Mononuclear cell (primary cell): Measurements from ENCODE around the gene LTF. TPM values are rescaled to one million over a fixed set of nuclear protein-coding genes. Genes with fewer than 3 reads are reported as not detected.

Experiments
- H3K27me3 ChIP-seq: 2 replicates; pipeline ENCODE4 v1.6.0; 2011; ENCODE audit warnings: low read length, control low read depth; ENCODE audit not compliant: insufficient read depth
- H3K4me1 ChIP-seq: 2 replicates; pipeline ENCODE4 v1.5.1; 2011; ENCODE audit warnings: mild to moderate bottlenecking, low read length, control low read depth; ENCODE audit not compliant: insufficient read depth
- H3K4me3 ChIP-seq: 2 replicates; pipeline ENCODE4 v1.5.1; 2011; ENCODE audit warnings: mild to moderate bottlenecking, low read length, moderate library complexity
- H3K9me3 ChIP-seq: 2 replicates; pipeline ENCODE4 v1.5.1; 2011; ENCODE audit warnings: low read depth, mild to moderate bottlenecking, control low read depth, low read length
- total RNA-seq: library from RNA; depleted of rRNA; stranded (reverse); fragments of >200 nt; gene quantifications from one replicate; pipeline ENCODE4 v1.2.3, GENCODE V29; 2012

LTF gene
- 0.52 TPM for total RNA-seq

GRCh38 chr3:46464326-46465195, at the start of gene LTF:
LTF (minus strand) TSS chr3:46464905; CDS start chr3:46464867, 38 bp downstream.
- Histone ChIP-seq H3K4me1 (peaks cover 18% of the 10 kb centered on the region), H3K27me3 (peaks cover 26% of the 10 kb centered on the region), H3K4me3 (no peak within 1 kb of the TSS), H3K9me3 (no peaks in the 10 kb centered on the region)

DNA sequence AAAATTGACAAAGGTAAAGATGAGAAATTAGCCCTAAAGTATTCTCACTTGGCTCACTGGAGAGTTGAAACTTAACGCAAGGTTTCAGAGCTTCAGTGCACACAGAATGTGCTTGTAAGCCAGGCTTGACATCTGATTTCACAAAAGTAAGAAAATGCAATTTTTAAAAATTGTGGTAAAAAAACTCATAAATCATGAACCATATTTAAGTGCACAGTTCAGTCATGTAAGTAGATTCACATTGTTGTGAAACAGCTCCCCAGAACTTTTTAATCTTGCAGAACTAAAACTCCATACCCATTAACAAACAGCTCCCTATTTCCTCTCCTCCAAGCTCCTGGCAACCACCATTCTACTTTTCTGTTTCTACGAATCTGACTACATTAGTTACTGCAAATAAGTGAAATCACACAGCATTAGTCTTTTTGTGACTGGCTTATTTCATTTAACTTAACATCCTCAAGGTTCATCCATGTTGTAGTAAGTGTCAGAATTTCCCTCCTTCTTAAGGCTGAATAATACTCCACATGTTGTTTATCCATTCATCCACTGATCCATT, 47.6 kb upstream of the LTF start:
- no peaks in the 10 kb centered on the region for H3K9me3 ChIP-seq
- no peak overlapping the region for H3K4me3 ChIP-seq
- no peaks in the 10 kb centered on the region for H3K4me1 ChIP-seq

GRCh38 chr3:46509661-46510187, 45.0 kb upstream of the LTF start:
- H3K4me3 ChIP-seq: no peak overlapping the region
- no peaks in the 10 kb centered on the region for H3K9me3 ChIP-seq
- H3K27me3 ChIP-seq: no peaks in the 10 kb centered on the region
- no peaks in the 10 kb centered on the region for H3K4me1 ChIP-seq

More for the DNA sequence above, 47.6 kb upstream of the LTF start:
- no peaks in the 10 kb centered on the region for H3K27me3 ChIP-seq

GRCh38 chr3:46508850-46509591, 44.3 kb upstream of the LTF start:
- Histone ChIP-seq H3K27me3 (no peaks in the 10 kb centered on the region), H3K4me3 (no peak overlapping the region), H3K4me1 (no peaks in the 10 kb centered on the region), H3K9me3 (no peaks in the 10 kb centered on the region)

GRCh38 chr3:46506526-46506925, 41.8 kb upstream of the LTF start:
- Histone ChIP-seq H3K9me3 (no peaks in the 10 kb centered on the region), H3K4me3 (no peak overlapping the region), H3K4me1 (peaks cover under 1% of the 10 kb centered on the region), H3K27me3 (no peaks in the 10 kb centered on the region)

- no peaks in the 10 kb centered on the region for H3K27me3 ChIP-seq
- no peak overlapping the region for H3K4me3 ChIP-seq
- H3K9me3 ChIP-seq: no peaks in the 10 kb centered on the region
- H3K4me1 ChIP-seq: peaks cover 6% of the 10 kb centered on the region
These were observed 41.2 kb upstream of the LTF start for GRCh38 chr3:46505953-46506352.

DNA sequence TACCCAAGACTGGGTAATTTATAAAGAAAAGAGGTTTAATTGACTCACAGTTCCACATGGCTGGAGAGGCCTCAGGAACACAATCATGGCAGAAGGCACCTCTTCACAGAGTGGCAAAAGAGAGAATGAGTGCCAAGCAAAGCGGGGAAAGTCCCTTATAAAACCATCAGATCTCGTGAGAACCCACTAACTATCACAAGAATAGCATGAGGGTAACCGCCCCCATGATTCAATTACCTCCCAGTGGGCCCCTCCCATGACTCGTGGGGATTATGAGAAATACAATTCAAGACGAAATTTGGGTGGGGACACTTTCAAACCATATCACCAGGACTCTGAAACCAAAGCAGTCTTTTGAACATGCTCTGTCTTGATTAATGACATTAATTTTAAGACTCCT, 40.1 kb upstream of the LTF start:
- H3K27me3 ChIP-seq: no peaks in the 10 kb centered on the region
- H3K9me3 ChIP-seq: no peaks in the 10 kb centered on the region
- H3K4me3 ChIP-seq: no peak overlapping the region
- peaks cover 6% of the 10 kb centered on the region for H3K4me1 ChIP-seq

DNA sequence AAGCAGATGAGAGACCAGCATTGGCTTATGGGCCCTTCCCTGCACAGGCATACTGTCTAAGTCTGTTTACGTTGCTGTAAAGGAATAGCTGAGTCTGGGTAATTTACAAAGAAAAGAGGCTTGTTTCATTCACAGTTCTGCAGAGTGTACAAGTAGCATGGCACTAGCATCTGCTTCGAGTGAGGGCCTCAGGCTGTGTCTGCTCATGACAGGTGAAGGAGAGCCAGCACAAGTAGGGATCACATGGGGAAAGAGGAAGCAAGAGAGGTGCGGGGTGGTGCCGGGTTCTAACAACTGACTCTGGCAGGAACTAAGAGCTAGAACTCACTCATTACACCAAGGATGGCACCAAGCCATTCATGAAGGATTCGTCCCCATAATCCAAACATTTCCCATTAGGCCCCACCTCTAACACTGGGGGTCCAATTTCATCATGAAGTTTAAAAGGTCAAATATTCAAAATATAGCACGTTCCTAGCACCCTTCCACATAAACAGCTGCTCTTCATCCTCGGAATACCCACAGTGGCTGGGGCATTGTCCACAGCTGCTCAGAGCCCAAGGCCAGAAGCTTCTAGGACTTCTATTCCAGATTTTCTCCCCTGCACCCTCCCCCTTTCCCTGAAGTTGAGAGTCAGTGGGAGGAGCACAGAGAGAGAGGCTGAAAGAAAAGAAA, 38.6 kb upstream of the LTF start:
- H3K4me1 ChIP-seq: peaks cover 6% of the 10 kb centered on the region
- no peaks in the 10 kb centered on the region for H3K9me3 ChIP-seq
- H3K27me3 ChIP-seq: no peaks in the 10 kb centered on the region
- no peak overlapping the region for H3K4me3 ChIP-seq

- no peak overlapping the region for H3K4me3 ChIP-seq
- no peaks in the 10 kb centered on the region for H3K27me3 ChIP-seq
- peaks cover 6% of the 10 kb centered on the region for H3K4me1 ChIP-seq
- no peaks in the 10 kb centered on the region for H3K9me3 ChIP-seq
These were observed 37.0 kb upstream of the LTF start for GRCh38 chr3:46501702-46502101.

GRCh38 chr3:46500656-46501635, 36.2 kb upstream of the LTF start:
- Histone ChIP-seq H3K4me1 (peaks cover 6% of the 10 kb centered on the region), H3K4me3 (no peak overlapping the region)

DNA sequence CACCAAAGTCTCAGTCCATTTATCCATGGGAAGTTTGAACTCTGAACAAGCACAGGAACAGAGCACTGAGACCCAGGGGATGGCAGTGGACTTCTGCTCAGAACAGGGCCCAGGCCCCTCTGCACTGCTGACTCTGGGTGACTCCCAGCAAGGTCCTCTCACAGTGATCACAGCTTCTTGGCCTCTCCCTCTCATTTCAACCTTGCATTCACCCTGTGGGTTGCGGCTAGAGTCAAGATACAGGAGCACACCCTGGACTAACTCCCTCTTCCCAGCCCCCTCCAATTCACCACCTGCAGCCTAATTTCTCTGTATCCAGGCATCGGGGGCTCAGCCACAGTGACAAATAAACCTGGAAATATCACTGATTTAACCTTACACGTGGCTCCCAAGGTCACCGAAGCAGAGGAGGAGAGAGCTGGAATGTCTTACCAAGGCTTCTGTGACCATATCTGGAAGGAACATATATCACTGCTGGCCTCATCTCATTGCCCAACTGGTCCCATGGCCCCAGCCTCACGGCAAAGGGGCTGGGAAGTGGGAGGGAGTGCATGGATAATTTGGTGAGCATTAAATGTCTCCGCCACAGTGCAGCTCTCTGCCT, 34.3 kb upstream of the LTF start:
- H3K4me1 ChIP-seq: peaks cover 6% of the 10 kb centered on the region
- H3K9me3 ChIP-seq: no peaks in the 10 kb centered on the region
- no peaks in the 10 kb centered on the region for H3K27me3 ChIP-seq
- H3K4me3 ChIP-seq: no peak overlapping the region

More at GRCh38 chr3:46500656-46501635, 36.2 kb upstream of the LTF start:
- Histone ChIP-seq H3K9me3 (no peaks in the 10 kb centered on the region), H3K27me3 (no peaks in the 10 kb centered on the region)

- Histone ChIP-seq H3K4me3 (no peak within 1 kb of the TSS), H3K9me3 (no peaks in the 10 kb centered on the region), H3K27me3 (no peaks in the 10 kb centered on the region), H3K4me1 (peaks cover 6% of the 10 kb centered on the region)
These were observed 33.0 kb upstream of the LTF start, which contains the start of gene RTP3 for GRCh38 chr3:46497556-46498265. RTP3 (plus strand) TSS chr3:46497976; CDS start chr3:46498063, 87 bp downstream.
